ENCODE results near the gene WBP2NL.

WBP2NL gene

GRCh38 chr22:41970601-41971000 lies 28.0 kb upstream of the WBP2NL start:
- ChIA-PET CTCF (interaction anchor here (0.7 to 7.4 kb wide), 7 partner anchors 30 to 503 kb away, joined by 3 to 52 read pairs (median 3); no protein-coding TSS in a partner anchor), POLR2A (no interaction called here)
- no peak for DNase-seq (ENCODE audit: low read depth, low spot score)
- TF ChIP-seq, protein P1, sequence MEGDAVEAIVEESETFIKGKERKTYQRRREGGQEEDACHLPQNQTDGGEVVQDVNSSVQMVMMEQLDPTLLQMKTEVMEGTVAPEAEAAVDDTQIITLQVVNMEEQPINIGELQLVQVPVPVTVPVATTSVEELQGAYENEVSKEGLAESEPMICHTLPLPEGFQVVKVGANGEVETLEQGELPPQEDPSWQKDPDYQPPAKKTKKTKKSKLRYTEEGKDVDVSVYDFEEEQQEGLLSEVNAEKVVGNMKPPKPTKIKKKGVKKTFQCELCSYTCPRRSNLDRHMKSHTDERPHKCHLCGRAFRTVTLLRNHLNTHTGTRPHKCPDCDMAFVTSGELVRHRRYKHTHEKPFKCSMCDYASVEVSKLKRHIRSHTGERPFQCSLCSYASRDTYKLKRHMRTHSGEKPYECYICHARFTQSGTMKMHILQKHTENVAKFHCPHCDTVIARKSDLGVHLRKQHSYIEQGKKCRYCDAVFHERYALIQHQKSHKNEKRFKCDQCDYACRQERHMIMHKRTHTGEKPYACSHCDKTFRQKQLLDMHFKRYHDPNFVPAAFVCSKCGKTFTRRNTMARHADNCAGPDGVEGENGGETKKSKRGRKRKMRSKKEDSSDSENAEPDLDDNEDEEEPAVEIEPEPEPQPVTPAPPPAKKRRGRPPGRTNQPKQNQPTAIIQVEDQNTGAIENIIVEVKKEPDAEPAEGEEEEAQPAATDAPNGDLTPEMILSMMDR (IDR thresholded peaks at IDR 0.05; ENCODE audit: insufficient read depth, low read length, missing control alignments) = no peak
- no peak overlapping the region for H3K4me3 ChIP-seq (ENCODE audit: low read depth, low read length)

- TF ChIP-seq, protein P1 (IDR thresholded peaks at IDR 0.05; ENCODE audit: insufficient read depth, low read length, missing control alignments) = no peak
- DNase-seq (ENCODE audit: low read depth, low spot score) = no peak
- CTCF ChIA-PET = interaction anchor here (1.0 to 6.2 kb wide), 6 partner anchors 8 to 473 kb away, joined by 3 to 52 read pairs (median 4); no protein-coding TSS in a partner anchor
- POLR2A ChIA-PET = no interaction called here
- no peak overlapping the region for H3K4me3 ChIP-seq (ENCODE audit: low read depth, low read length)
Measured at GRCh38 chr22:41971431-41971830, 27.2 kb upstream of the WBP2NL start.

GRCh38 chr22:41974691-41975290 lies 23.8 kb upstream of the WBP2NL start:
- ChIA-PET POLR2A (no interaction called here), CTCF (interaction anchor here (1.8 kb wide), 1 partner anchor 10 kb away, joined by 3 read pairs; no protein-coding TSS in a partner anchor)
- no peak overlapping the region for H3K4me3 ChIP-seq (ENCODE audit: low read depth, low read length)
- TF ChIP-seq, protein P1 (IDR thresholded peaks at IDR 0.05; ENCODE audit: insufficient read depth, low read length, missing control alignments) = no peak
- DNase-seq (ENCODE audit: low read depth, low spot score) = no peak

GRCh38 chr22:41975299-41976069 lies 23.1 kb upstream of the WBP2NL start:
- no peak overlapping the region for H3K4me3 ChIP-seq (ENCODE audit: low read depth, low read length)
- ChIA-PET POLR2A (interaction anchor here (0.7 kb wide), 1 partner anchor 41 kb away, joined by 3 read pairs; no protein-coding TSS in a partner anchor), CTCF (interaction anchor here (1.8 kb wide), 1 partner anchor 11 kb away, joined by 3 read pairs; no protein-coding TSS in a partner anchor)
- DNase-seq (ENCODE audit: low read depth, low spot score) = no peak
- TF ChIP-seq, protein P1 (IDR thresholded peaks at IDR 0.05; ENCODE audit: insufficient read depth, low read length, missing control alignments) = no peak

DNA sequence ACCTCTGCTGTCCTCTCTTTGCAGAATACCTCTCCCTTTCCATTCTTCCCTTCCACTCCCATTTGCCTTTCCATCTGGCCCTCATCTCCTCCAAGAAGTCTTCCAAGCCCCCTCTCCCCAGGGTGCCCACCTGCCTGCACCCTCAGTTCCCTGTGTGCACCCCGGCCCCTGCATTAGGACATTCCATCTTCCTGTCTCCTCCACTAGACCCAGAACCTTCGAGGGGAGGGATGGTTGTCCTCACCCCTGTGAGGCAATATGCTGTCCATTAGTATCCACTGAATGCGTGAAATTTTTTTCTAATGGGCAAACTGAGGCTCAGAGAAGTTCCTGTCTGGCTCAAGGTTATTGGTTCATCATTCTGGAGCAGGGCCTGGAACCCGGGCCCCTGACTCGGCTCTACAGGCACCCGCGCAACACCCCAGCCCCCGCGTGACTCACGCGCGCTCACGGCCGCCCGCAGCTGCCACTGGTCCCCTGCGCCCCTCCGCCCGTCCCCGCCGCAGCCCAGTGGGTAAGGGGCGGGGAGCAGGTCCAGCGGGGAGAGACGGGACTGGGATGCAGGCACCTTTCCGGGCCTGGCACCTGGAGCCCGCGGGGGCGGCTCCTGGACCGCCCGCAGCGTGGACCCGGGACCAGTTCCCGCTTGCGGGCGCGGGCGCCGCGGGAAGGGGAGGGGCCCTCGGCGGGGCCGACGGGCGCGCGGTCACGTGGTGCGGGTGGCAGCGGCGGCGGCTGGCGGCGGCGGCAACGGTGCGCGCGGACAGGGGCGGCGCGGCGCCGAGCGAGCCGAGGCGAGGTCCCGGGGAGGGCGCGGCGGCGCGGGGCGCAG lies 22.3 kb upstream of the WBP2NL start:
- CTCF ChIA-PET = interaction anchor here (1.8 kb wide), 1 partner anchor 12 kb away, joined by 3 read pairs; no protein-coding TSS in a partner anchor

More for the DNA sequence above, 22.3 kb upstream of the WBP2NL start:
- TF ChIP-seq, protein P1 (IDR thresholded peaks at IDR 0.05; ENCODE audit: insufficient read depth, low read length, missing control alignments) = no peak
- POLR2A ChIA-PET = interaction anchor here (0.7 kb wide), 1 partner anchor 41 kb away, joined by 3 read pairs; no protein-coding TSS in a partner anchor
- no peak for DNase-seq (ENCODE audit: low read depth, low spot score)
- H3K4me3 ChIP-seq (ENCODE audit: low read depth, low read length) = peak overlapping the region; percentile 34
